ACC112 (cell line): Measurements from ENCODE around the gene PEX16.

Experiments used
- H2AFZ ChIP-seq: fragments of 200-600 bp; sonication (generic); one replicate; pipeline ENCODE4 v1.6.0; 2017; ENCODE audit warnings: antibody characterized with exemption, low read length; ENCODE audit not compliant: unreplicated experiment
- H3K27ac ChIP-seq: fragments of 200-600 bp; sonication (generic); 2 replicates; pipeline ENCODE4 v1.5.1; 2014; ENCODE audit warnings: low read depth, mild to moderate bottlenecking, antibody characterized with exemption, low read length, moderate library complexity
- H3K27me3 ChIP-seq: fragments of 200-600 bp; sonication (generic); 2 replicates; pipeline ENCODE4 v1.6.1; 2014; ENCODE audit warnings: mild to moderate bottlenecking, antibody characterized with exemption, low read length, moderate library complexity, mixed read lengths; ENCODE audit not compliant: insufficient read depth
- H3K36me3 ChIP-seq: fragments of 200-600 bp; sonication (generic); 2 replicates; pipeline ENCODE4 v1.6.1; 2016; ENCODE audit warnings: mild to moderate bottlenecking, antibody characterized with exemption, low read length, moderate library complexity, mixed read lengths; ENCODE audit not compliant: insufficient read depth
- H3K4me1 ChIP-seq: fragments of 200-600 bp; sonication (generic); one replicate; pipeline ENCODE4 v1.6.1; 2016; ENCODE audit warnings: low read length, mixed read lengths; ENCODE audit not compliant: insufficient read depth, unreplicated experiment, control insufficient read depth
- H3K4me3 ChIP-seq: fragments of 200-600 bp; sonication (generic); 2 replicates; pipeline ENCODE4 v1.5.1; 2014; ENCODE audit warnings: mild to moderate bottlenecking, low read depth, low read length
- H3K79me2 ChIP-seq: fragments of 200-600 bp; sonication (generic); one replicate; pipeline ENCODE4 v1.6.0; 2016; ENCODE audit warnings: low read length; ENCODE audit not compliant: control insufficient read depth, unreplicated experiment, insufficient read depth

The PEX16 gene

DNA sequence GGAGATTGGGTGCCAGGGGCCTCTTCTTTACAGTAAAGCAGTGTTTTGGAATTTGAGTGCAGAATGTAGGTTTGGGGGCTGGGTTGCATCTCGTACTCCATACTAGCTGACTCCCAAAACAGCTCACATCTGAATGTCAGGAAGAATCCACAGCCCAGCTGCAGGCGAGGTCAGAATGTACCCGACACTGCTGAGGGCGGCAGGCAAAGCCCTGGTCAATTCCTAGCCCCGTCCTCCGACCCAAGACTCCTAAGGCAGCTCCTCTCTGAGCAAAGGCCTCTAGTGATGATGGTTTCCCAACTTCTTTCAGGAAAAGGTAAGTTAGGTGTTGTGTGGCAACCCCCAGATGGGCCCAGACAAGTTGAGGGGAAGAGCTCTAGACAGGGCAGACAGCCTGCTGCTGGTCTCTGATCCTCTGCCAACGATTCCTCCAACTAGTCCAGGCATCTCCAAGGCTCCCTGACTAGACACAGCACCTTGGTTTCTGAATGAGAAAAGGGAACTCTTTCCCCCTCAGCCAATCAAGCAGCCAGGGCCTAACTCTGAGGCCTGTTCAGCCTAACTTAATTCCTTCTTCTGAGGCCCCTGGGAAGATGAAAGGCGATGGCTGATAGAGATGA, 13.4 kb upstream of the PEX16 start:
- H3K4me3 ChIP-seq: no peak overlapping the region
- H3K4me1 ChIP-seq: peaks cover 2% of the 10 kb centered on the region
- no peak overlapping the region for H2AFZ ChIP-seq
- H3K79me2 ChIP-seq: no peaks in the 10 kb centered on the region
- no peaks in the 10 kb centered on the region for H3K27me3 ChIP-seq
- H3K36me3 ChIP-seq: peaks cover 11% of the 10 kb centered on the region; the same call in 1 of the 2 replicates
- H3K27ac ChIP-seq: no peak overlapping the region

DNA sequence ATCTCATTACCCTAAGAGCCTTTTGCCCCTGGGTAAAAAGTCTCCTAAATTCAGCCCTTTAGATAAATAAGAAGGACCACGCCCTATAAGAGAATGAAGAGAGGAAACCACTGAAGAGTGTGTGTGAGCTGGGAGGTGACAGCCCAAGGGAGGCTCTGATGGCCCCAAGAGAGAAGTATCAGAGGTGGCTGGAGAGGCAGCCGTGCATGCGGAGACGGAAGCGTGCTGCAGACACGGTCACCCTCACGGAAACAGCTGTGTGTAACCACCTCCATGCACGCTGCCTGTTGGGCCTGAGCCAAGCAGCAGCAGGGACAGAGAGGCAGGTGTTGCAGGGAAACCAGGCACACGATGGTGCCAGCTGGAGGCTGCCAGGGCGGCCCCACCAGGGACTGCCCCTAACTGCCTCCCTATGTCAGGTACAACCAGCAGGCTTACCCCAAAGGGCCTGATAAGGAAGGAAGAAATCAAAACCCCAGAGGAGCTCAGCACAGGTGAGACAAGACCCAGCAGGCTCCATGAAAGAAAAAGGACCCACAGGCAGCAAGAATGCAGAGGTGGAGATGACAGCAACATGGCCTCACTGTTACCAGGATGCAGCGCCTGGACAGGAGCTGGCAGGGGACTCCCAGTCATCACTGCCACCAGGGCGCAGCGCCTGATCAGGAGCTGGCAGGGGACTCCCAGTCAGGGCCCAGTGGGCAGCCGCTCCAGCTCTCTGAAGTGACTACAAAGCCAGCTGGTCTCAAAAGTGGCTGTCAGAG, 12.5 kb upstream of the PEX16 start:
- no peaks in the 10 kb centered on the region for H3K79me2 ChIP-seq
- H3K4me1 ChIP-seq: peaks cover 2% of the 10 kb centered on the region
- H3K36me3 ChIP-seq: peaks cover 6% of the 10 kb centered on the region; the same call in 1 of the 2 replicates
- H3K4me3 ChIP-seq: no peak overlapping the region
- no peak overlapping the region for H2AFZ ChIP-seq
- no peak overlapping the region for H3K27ac ChIP-seq
- H3K27me3 ChIP-seq: no peaks in the 10 kb centered on the region

DNA sequence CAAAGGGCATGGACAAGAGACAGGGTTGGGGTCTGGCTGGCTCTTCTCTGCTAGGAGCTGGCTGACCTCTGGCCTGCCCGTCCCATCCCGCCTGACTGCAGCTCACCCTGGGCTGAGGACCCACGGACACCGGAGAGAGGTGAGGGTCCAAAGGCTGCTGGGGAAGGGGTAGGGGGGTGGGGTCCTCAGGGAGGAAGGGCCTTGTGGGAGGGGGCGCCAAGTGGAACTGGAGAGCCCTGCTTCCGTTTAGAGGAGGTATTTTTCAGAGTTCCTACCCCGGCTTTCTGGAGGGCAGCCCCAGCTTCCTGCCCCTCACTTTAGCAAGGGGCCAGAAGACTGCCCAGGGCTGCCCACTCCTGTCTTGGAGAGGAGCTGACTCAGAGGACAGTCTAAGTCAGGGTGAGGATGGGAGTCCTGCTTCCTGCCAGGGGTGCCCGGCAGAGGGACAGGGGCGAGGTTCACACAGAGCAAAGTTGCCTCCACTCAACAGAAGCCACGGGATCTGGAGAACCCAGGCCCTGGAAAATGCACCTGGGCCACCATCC, 11.9 kb upstream of the PEX16 start:
- Histone ChIP-seq H3K4me1 (peaks cover 2% of the 10 kb centered on the region), H3K27ac (no peak overlapping the region), H2AFZ (no peak overlapping the region), H3K79me2 (no peaks in the 10 kb centered on the region), H3K27me3 (no peaks in the 10 kb centered on the region), H3K4me3 (no peak overlapping the region), H3K36me3 (no peaks in the 10 kb centered on the region)

DNA sequence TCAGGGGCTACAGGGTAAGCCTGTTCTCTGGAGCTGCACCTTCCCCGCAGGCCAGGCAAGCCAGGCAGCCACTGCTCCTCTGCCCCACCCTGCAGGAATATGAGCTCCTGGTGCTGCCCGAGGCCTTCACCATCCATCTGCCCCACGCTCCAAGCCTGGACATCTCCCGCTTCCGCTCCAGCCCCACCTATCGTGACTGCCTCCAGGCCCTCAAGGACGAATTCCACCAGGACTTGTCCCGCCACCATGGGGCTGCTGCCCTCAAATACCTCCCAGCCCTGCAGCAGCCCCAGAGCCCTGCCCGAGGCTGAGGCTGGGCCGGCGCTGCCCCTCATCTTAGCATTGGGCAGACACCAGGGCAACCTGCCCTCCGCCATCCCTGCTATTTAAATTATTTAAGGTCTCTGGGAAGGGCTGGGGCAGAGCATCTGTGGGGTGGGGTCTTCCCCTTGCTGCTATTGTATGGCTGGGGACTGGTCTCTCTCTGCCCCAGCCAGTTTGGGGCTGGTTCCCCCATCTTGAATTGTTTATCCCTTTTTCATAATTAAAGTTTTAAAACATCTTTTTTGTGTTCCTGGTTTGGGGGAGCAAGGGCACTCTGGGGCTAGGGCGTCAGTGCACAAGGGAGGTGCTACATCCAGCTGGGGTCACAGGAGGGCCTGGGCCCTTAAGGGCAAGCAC, 11.0 kb upstream of the PEX16 start:
- Histone ChIP-seq H3K27me3 (peaks cover 7% of the 10 kb centered on the region; the same call in 1 of the 2 replicates), H3K4me1 (peaks cover 2% of the 10 kb centered on the region), H3K27ac (no peak overlapping the region), H3K36me3 (no peaks in the 10 kb centered on the region), H3K79me2 (no peaks in the 10 kb centered on the region), H2AFZ (no peak overlapping the region), H3K4me3 (no peak overlapping the region)

DNA sequence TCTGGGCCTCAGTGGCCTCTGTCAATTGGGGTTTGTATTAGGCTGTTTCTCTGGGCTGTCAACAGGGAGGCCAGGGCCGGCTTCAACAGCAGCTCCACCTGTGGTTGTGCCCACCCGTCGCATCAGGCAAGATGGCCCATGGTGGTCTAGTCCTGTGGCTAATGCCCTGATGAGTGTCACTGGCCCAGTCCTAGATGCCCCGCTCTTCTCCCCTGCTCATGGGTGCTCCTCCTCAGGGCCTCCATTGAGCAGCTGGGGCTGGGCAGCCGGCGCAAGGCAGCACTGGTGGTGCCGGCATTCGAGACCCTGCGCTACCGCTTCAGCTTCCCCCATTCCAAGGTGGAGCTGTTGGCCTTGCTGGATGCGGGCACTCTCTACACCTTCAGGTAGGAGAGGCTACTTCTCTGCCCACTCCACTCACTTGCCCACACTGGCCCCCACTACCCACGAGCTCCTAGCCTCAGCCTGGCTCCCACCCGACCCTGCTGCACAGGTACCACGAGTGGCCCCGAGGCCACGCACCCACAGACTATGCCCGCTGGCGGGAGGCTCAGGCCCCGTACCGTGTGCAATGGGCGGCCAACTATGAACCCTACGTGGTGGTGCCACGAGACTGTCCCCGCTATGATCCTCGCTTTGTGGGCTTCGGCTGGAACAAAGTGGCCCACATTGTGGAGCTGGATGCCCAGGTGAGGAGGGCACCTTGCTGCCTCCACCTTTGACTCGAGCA, 10.2 kb upstream of the PEX16 start:
- H3K27me3 ChIP-seq: peaks cover 14% of the 10 kb centered on the region
- no peak overlapping the region for H3K4me3 ChIP-seq
- no peak overlapping the region for H3K27ac ChIP-seq
- peaks cover 2% of the 10 kb centered on the region for H3K4me1 ChIP-seq
- no peak overlapping the region for H2AFZ ChIP-seq
- no peaks in the 10 kb centered on the region for H3K36me3 ChIP-seq
- H3K79me2 ChIP-seq: no peaks in the 10 kb centered on the region

DNA sequence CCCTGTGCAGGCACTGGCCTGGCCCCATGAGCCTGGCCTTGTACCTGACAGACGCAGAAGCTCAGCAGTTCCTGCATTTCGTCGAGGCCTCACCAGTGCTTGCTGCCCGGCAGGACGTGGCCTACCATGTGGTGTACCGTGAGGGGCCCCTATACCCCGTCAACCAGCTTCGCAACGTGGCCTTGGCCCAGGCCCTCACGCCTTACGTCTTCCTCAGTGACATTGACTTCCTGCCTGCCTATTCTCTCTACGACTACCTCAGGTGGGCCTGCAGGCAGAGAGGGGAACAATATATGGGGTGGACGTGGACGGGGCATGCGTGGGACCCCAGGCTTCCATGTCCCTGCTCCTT, 9.6 kb upstream of the PEX16 start:
- Histone ChIP-seq H3K4me3 (no peak overlapping the region), H3K4me1 (peaks cover 2% of the 10 kb centered on the region), H3K27me3 (peaks cover 20% of the 10 kb centered on the region), H3K27ac (no peak overlapping the region), H3K79me2 (no peaks in the 10 kb centered on the region), H2AFZ (no peak overlapping the region), H3K36me3 (no peaks in the 10 kb centered on the region)

DNA sequence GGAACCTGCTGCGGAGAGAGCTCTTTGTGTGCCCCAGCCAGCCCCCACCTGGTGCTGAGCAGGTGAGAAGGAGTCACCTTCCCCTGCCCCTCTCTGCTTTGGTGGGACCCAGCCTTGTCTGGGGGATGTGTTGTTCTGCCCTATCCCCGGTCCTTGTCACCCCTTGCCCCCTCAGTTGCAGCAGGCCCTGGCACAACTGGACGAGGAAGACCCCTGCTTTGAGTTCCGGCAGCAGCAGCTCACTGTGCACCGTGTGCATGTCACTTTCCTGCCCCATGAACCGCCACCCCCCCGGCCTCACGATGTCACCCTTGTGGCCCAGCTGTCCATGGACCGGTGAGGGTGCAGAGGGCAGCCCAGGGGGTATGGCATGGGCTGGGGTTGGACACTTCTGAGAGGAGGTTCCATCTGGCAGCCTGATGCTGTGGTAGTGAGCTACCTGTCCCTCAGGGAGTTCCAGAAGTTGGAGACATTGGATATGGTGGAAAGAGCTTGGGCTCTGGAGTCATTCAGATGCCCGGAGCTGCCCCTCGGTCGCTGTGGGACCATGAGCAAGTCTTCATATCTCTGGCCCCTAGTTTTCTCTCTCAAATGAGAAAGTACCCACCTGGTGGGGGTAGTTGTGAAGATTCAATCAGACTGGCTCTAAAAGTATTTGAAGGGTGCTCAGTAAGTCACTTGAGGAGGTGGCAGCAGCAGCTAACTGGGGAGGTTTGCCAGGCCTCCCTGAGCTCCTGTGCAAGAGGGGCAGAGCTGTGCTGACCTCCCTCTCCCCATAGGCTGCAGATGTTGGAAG, 9.1 kb upstream of the PEX16 start:
- Histone ChIP-seq H3K79me2 (no peaks in the 10 kb centered on the region), H3K27ac (no peak overlapping the region), H3K4me3 (no peak overlapping the region), H3K27me3 (peaks cover 26% of the 10 kb centered on the region), H3K4me1 (peaks cover 2% of the 10 kb centered on the region), H3K36me3 (no peaks in the 10 kb centered on the region), H2AFZ (no peak overlapping the region)

DNA sequence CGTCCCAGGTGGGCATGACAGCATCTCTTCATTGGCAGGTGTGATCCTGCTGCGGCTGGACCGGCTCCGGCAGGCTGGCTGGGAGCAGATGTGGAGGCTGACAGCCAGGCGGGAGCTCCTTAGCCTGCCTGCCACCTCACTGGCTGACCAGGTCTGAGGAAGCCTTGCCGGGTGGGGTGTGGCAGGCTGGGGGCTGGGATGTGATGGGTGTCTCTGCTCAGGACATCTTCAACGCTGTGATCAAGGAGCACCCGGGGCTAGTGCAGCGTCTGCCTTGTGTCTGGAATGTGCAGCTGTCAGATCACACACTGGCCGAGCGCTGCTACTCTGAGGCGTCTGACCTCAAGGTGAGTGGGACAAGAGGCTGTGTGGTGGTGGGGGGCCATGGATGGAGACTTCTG, 8.3 kb upstream of the PEX16 start:
- no peaks in the 10 kb centered on the region for H3K79me2 ChIP-seq
- H3K36me3 ChIP-seq: no peaks in the 10 kb centered on the region
- H3K4me1 ChIP-seq: peaks cover 2% of the 10 kb centered on the region
- no peak overlapping the region for H3K4me3 ChIP-seq
- no peak overlapping the region for H2AFZ ChIP-seq
- H3K27ac ChIP-seq: no peak overlapping the region
- peaks cover 33% of the 10 kb centered on the region for H3K27me3 ChIP-seq

DNA sequence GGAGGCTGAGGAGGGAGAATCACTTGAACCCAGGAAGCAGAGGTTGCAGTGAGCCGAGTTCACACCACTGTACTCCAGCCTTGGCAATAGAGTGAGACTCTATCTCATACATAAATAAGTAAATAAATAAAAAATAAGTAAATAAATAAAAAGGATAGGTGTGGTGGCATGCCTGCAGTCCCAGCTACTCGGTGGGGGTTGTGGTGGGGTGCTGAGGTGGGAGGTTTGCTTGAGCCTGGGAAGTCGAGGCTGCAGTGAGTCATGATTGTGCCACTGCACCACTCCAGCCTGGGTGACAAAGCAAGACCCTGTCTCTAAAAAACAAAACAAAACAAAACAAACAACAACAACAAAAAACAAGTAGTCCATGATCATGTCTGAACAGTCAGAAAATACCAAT, 7.9 kb upstream of the PEX16 start:
- H3K27ac ChIP-seq: no peak overlapping the region
- H3K79me2 ChIP-seq: no peaks in the 10 kb centered on the region
- no peaks in the 10 kb centered on the region for H3K36me3 ChIP-seq
- H2AFZ ChIP-seq: no peak overlapping the region
- peaks cover 2% of the 10 kb centered on the region for H3K4me1 ChIP-seq
- no peak overlapping the region for H3K4me3 ChIP-seq
- H3K27me3 ChIP-seq: peaks cover 34% of the 10 kb centered on the region

DNA sequence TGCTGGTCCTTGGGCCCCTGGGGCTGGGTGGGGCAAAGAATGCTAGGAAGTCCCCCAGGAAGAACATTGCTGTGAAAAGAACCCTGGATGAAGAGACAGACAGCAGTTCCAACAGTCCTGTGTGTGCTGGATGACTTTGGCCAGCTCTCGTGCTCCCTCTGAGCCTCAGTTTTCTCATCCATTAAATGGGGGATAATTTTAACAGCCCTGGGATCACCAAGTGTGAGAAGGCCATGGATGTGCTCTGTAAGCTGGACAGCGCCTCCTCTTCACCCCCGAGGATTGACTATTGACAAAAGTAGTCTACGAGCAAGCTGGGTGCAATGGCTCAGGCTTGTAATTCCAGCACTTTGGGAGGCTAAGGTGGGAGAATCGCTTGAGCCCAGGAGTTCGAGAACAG, 7.2 kb upstream of the PEX16 start:
- no peaks in the 10 kb centered on the region for H3K36me3 ChIP-seq
- H3K4me3 ChIP-seq: no peak overlapping the region
- H3K27ac ChIP-seq: no peak overlapping the region
- no peak overlapping the region for H2AFZ ChIP-seq
- no peaks in the 10 kb centered on the region for H3K79me2 ChIP-seq
- H3K4me1 ChIP-seq: peaks cover under 1% of the 10 kb centered on the region
- peaks cover 34% of the 10 kb centered on the region for H3K27me3 ChIP-seq
